MM.1S (cell line): ENCODE data around the gene OBSCN.

ENCODE experiments used
- CTCF ChIP-seq: fragments of 300-600 bp; sonication (generic); IDR thresholded peaks from 2 replicates; pipeline ENCODE4 v1.5.1; 2016; ENCODE audit warnings: antibody characterized with exemption, low read length, mixed read lengths
- EZH2 ChIP-seq: fragments of 300-600 bp; sonication (generic); optimal IDR thresholded peaks from 2 replicates; pipeline ENCODE3; 2017; ENCODE audit warnings: low read depth, mild to moderate bottlenecking, antibody characterized with exemption, low read length, mixed read lengths
- EZH2phosphoT487 ChIP-seq: fragments of 300-600 bp; sonication (generic); IDR thresholded peaks from 2 replicates; pipeline ENCODE4 v1.6.1; 2018; ENCODE audit warnings: antibody characterized with exemption, low read length

- TF ChIP-seq EZH2: no peak
- TF ChIP-seq CTCF: no peak
- TF ChIP-seq EZH2phosphoT487: no peak
Observed at GRCh38 chr1:228317891-228318810, 110.3 kb downstream of the OBSCN start.
